AML-193 (cell line): ENCODE data around the gene OGA.

ENCODE experiments used
- DNase-seq, 2 experiments: peaks; one replicate each; lab custom pipeline; 2025; lab: John Stamatoyannopoulos, UW

OGA gene

DNA sequence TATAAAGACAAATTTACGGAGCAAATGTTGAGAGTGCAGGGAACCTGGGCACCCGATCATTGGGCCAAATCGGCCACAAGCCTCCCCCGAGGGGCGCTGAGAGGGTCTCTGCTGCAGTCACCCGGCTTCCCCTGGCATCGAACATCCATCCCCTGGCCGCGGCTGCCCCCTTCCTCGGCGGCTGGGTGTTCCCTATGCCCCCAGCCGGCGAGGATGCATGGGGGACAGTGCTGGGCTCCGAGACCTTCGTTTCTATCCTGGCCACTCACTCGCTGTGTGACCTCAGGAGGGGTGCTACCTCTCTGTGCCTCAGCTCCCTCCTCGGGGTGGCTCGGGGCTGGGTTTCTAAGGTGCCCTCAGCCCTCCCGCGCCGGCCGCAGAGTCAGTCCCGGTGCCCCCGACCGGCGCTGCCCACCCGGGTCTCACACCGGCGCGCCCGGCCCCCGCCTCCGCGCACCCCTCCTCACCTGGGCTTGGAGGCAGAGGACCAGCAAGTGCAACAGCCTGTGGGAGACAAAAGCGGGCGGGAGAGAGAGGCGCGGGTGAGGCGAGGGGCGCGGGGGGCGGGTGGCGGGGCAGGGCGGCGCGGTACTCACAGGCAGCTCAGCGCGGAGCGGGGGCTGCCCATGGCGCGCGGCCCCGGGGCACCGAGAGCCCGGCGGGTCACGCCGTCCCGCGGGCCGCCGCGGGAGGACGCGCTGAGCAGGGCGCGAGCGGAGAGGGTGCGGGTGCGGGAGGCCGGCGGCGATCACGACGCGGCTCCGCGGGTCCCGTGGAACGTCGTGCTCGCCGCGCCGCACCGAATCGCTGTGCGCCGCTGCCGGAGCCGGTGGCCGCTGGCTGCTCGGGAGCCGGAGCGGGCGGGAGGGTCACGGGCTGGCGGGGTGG is 42.7 kb downstream of the OGA start, which contains the start of gene FGF8:
Gene FGF8 (minus strand): TSS at position 842 of the 888 bp plus-strand sequence. CDS start 214 bp downstream, at position 628.
- no peak for DNase-seq

DNA sequence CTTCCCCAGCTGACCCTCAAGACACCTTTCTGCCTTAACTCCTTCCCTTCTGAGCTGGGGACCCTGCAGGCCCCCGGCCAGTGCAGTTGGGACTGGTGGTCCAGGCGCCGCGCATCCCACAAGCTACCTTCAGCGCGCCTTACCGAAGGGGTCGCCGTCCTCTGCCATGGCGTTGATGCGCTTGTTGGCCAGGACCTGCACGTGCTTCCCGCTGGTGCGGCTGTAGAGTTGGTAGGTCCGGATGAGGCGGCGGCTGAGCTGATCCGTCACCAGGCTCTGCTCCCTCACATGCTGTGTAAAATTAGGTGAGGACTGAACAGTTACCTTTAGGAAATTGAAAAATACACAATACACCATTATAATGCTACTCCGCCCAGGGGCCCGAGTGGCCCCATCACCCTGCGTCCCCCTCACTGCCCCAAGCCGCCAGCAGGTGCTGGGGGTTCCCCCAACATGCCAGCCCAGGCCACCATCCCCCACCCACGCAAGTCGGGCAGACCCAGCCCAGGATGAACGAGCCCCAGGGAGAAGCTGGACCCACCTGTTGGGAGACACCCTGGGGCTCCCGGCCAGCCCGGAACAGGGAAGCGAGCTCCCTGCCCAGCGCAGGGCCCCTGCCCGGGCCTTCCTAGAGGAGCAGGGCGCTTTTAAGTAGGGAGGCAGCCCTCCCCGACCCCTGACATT is 43.5 kb downstream of the OGA start:
- DNase-seq: no peak

DNA sequence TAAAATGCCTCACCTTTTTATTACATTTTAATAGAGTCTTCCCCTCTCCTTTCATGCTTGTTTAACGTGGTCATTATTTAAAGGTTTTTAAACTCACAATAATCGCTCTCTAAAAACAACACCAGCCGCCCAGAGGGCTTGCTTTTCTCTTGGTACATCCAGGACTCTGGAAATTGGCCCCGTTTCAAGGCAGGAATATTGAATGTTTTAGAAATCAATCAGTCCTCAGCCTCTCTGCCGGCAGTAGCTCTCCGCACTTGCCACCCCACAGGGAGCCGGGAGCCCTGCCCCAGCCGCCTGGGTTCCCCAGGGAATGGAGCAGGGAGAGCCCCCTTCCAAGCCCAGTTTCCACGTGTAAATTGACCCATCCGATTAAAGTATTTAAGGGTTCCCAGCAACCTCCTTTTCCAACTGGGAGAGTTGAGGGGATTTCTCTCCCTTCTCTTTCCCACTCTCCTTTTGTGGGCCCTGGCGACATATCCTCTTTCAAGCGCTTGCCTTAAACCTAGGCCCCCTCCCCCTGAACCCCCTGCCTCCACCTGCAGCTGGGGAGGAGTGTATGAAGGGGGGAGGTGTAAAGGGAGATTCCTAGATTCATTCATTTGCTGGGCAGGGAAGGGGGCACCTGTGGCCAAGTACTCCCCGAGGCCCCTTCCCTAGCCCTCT is 44.2 kb downstream of the OGA start:
- no peak for DNase-seq

DNA sequence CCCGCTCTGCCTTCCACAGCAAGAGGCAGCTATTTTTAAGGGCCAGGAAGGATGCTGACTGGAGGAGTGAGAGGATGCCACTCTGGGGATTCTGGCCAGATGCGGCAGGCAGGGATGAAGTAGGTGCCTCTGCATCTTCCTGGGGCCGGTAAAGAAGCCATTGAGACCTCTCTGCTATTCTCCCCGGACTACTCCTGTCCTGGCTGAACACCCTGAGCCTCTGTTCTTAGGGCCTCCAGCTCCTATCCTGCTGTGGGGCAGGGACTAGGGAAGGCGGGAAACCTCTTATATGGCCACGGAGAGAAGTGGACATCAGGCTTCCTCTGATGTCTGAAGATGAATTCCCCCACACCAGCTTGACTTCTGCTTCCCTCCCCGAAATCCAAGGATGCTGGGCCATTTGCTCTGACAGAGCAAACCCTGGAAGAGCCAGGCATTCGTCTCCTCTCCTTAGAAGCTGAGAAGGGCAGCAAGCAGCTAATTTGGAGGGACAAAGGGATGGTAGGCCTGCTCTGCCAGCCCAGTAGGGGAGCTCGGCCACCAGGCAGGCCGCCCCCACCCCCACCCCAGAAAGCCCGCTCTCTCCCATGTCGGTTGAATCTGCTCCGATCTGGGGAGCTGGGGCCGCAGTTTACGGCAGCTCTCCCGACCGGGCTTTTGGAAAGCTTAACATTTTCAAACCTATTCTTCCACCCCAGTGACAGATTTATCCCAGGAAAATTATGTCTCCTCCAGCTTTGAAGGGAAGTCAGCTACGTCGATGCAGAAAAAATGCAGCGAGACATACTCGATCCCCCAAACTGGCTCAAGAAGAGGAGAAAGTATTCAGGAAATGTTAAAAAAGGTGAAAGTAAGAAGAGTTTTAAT is 45.1 kb downstream of the OGA start:
- DNase-seq: no peak

DNA sequence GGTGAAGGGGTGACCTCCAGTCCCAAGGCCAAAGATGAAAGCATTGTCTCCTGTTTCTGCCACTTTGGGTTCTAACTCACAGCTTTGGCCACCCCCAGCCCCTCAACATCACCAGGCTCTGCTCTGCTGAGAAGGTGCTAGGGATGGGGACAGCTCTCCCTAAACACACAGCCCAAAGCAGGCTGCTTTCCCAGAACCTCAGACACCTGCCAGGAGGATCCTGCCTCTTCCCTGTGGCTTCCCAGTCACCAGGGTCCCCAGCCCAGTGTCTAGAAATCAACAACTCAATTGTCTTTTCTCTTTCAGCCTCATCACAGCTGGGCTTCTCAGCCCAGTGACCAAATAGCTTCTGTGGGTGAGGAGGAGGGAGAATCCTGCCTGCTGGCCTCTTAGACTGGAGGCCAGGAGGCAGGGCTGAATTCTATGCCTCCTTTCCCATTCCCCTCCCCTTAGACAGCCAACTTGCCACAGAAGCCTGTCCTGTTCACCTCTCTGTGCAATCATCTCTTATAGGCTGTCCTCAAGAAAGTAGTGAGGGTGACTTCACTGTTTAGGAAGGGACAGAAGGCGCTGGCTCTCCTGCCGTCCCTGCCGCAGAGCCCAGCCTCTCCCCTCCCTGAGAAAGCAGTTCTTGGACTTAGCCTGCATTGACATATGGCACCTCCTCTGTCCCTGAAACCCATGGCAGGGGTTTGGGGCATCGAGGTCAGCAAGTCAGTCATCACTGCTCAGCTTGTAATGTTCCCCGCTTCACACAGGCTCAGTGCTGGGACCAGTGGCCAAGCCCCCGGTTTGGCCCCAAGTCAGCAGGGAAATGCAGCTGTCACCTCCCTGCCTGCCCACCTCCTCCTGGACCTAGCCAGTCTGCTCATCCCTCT is 46.0 kb downstream of the OGA start:
- DNase-seq: no peak

GRCh38 chr10:101771380-101771779 is 46.9 kb downstream of the OGA start:
- DNase-seq: no peak

GRCh38 chr10:101770331-101771215 is 47.7 kb downstream of the OGA start:
- DNase-seq: no peak

- DNase-seq: no peak
These were observed 48.6 kb downstream of the OGA start for GRCh38 chr10:101769541-101770180.

DNA sequence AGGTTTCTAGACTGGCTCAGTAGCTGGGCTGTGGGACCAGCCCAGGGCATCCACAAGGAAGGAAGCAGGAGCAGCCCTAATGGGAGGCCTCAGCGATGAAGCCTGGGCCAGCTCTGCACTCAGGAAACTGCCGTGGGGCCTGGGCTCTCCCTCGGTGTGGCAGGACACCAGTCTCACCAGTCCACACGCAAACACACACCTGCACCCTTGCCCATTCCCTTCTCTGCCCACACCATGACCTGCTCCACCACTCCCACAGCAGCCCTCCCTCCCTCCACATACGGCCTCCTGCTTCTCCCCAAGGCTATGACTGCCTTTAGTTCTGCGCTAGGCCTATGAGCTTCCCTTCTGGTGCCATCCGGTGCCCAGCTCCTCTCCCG is 49.5 kb downstream of the OGA start:
- no peak for DNase-seq

DNA sequence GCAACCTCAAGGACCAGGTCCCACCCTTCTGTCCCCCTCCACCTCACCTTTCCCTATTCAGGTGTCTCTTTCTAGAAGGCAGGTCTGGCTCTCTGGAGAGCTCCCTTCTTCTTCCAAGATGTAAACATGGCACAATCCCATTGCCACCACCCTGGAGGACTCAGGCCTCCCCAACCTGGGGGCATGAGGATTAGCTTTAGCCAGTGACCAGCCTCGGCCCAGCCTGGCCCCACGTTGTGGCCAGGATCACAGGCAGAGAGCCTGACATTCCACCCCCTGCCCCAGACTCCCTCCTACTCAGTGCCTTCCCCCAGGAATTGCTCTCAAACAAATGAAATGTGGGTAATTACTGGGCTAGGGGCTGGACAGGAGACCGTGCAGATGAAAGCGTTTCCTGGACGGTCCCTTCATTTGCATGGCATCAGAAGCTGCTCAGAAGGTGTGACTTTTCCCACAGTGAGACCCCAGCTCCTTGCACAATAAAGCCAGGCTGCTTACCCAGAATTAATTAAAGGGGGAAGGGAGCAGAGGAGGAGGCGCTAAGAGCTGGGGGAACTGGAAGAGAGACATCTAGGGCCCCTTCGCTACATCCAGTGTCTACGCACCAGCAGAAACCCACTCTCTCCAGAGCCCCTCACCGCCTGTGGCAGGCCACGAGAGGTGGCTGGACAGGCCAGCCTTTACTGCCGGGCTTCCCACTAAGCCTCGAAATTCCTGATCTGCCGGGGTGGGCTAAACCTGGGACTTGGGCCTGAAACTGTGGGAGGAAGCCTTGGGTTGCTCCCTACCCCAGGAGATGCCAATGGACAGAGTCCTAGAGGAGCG is 50.1 kb downstream of the OGA start:
- DNase-seq: no peak

- no peak for DNase-seq
These were observed 50.7 kb downstream of the OGA start for GRCh38 chr10:101767600-101767945.

DNA sequence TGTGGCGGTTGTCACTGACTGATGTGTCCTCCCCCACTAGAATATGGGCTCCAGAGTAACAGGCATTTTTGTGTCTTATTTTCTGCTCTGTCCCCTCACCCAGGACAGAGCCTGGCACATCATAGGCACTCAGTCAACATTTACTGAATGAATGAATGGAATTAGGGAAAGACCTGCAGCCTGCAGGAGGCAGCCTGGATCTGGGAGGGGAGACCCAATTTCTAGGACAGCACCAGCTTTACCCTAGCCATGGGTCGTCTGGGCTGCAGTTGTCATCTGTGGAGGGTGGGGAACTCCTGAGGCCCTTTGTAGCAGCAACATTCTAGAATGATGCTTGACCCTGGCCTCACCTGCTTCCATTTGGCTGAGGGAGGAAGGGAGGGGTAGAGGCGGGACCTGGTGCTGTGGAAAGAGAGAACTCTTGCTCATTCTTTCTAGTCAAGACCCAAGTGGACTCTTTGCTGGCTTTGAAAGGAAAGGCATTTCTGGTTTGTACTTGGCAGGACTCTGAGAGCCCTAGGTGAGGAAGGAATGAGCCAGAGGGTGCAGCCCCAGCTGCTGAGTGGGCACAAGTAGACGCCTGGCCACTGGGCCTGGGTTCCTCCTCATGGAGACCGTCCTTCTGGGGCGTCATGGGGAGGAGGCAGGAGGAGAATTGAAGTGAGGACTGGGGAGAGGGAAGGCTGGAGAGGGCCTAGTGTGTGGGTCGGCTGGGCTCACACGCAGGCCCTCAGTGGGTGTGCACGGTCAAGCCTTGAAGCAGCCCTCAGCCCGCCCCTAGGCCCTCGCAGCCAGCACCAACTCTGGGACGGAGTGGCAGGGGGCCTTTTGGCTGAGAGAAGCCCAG is 51.3 kb downstream of the OGA start:
- no peak for DNase-seq

- DNase-seq: no peak
These were observed 51.9 kb downstream of the OGA start for GRCh38 chr10:101766306-101766705.

GRCh38 chr10:101763141-101763846 is 55.0 kb downstream of the OGA start:
- no peak for DNase-seq

DNA sequence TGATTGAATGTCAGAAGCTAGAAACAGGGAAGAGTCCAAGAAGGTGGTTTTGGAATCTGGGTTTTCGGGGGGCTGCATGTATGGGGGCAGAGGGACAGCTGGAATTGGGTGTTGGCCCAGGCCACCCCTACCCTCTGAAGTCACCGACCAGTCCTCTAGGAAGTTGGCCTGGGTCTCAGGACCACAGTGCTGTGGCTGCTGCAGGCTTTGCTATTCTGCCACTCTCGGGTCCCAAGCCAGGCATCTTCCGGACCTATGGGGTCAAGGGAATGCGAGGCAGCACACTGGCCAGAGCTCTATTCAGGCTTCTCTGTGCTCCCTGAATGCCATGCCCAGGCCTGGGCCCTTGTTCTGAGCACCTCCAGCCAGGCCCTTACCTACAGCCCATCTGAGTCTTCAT is 55.5 kb downstream of the OGA start:
- no peak for DNase-seq

GRCh38 chr10:101761226-101761625 is 57.0 kb downstream of the OGA start:
- no peak for DNase-seq

DNA sequence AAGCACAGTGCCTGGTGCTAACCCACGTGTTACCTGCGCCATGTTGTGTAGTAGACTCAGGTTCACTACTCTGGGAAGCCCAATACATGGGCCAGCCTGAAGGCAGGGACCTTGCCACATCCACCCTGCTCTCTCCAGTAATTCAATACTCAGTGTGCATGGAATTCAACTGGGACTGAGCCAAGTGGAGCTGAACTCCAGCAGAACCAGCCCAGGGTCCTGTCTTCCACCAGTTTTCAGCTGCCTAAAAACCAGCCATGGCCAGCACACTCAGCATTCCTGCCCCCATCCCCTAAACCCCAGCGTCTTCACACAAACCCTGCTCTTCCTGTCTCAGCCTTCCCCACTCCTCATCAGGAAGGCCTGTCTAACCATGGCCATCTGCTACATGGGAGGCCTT is 57.7 kb downstream of the OGA start:
- DNase-seq: no peak
